A673 (cell line): Measurements from ENCODE around the gene VPS33A. TPM values are rescaled to one million over a fixed set of nuclear protein-coding genes. Genes with fewer than 3 reads are reported as not detected.

ENCODE experiments used
- BruUV-seq: library from RNA; stranded (reverse); fragments of 400-500 nt; replicated peaks from 2 replicates; lab custom pipeline; 2021; lab: Mats Ljungman, UMichigan
- CTCF ChIA-PET: fragments of 300-600 bp; sonication (Branson Sonifier 250); formaldehyde crosslinking; loops from one replicate; lab custom pipeline; 2022; ENCODE audit warnings: antibody characterized with exemption; lab: Charles Lee
- POLR2A ChIA-PET: fragments of 300-600 bp; sonication (Branson Sonifier 250); formaldehyde crosslinking; loops from one replicate; lab custom pipeline; 2022; ENCODE audit warnings: antibody characterized with exemption; ENCODE audit not compliant: low non-redundant PET; lab: Charles Lee
- DNase-seq: peaks from one replicate; pipeline ENCODE4 v3.0.0-alpha.2; 2015; ENCODE audit warnings: low spot score
- H3K27ac ChIP-seq: fragments of 200-600 bp; sonication (generic); 2 replicates; pipeline ENCODE4 v1.5.1; 2016; ENCODE audit warnings: mixed run types, low read depth, mild to moderate bottlenecking, mixed read lengths, antibody characterized with exemption, low read length; ENCODE audit not compliant: poor library complexity, severe bottlenecking
- H3K27me3 ChIP-seq: fragments of 200-600 bp; sonication (generic); replicated peaks from 2 replicates; pipeline ENCODE4 v1.6.1; 2017; ENCODE audit warnings: mixed run types, low read depth, mild to moderate bottlenecking, mixed read lengths, antibody characterized with exemption, low read length; ENCODE audit not compliant: insufficient read depth, poor library complexity
- H3K36me3 ChIP-seq: fragments of 200-600 bp; sonication (generic); 2 replicates; pipeline ENCODE4 v1.6.1; 2016; ENCODE audit warnings: mixed run types, mild to moderate bottlenecking, mixed read lengths, antibody characterized with exemption, low read length; ENCODE audit not compliant: insufficient read depth, poor library complexity, severe bottlenecking
- H3K4me1 ChIP-seq: fragments of 200-600 bp; sonication (generic); 2 replicates; pipeline ENCODE4 v1.6.1; 2017; ENCODE audit warnings: mixed run types, mild to moderate bottlenecking, mixed read lengths, antibody characterized with exemption, low read length; ENCODE audit not compliant: insufficient read depth, poor library complexity, severe bottlenecking
- H3K4me3 ChIP-seq: fragments of 200-600 bp; sonication (generic); 2 replicates; pipeline ENCODE4 v1.5.1; 2016; ENCODE audit warnings: low read depth, mixed run types, mild to moderate bottlenecking, mixed read lengths, low read length; ENCODE audit not compliant: poor library complexity, severe bottlenecking
- H3K9me3 ChIP-seq: fragments of 200-600 bp; sonication (generic); 2 replicates; pipeline ENCODE4 v1.6.1; 2016; ENCODE audit warnings: mixed run types, low read depth, mild to moderate bottlenecking, mixed read lengths, antibody characterized with exemption, low read length; ENCODE audit not compliant: poor library complexity, severe bottlenecking
- CTCF ChIP-seq: fragments of 300-800, 200-600 bp; sonication (generic); conservative IDR thresholded peaks from 2 replicates; pipeline ENCODE4 v1.5.1; 2017; ENCODE audit warnings: low read depth, mild to moderate bottlenecking, antibody characterized with exemption, low read length, moderate library complexity, mixed read lengths
- EZH2 ChIP-seq: fragments of 200-600 bp; sonication (generic); IDR thresholded peaks from 2 replicates; pipeline ENCODE4 v1.6.1; 2017; ENCODE audit warnings: borderline replicate concordance, low read depth, mild to moderate bottlenecking, mixed read lengths, antibody characterized with exemption, low read length; ENCODE audit not compliant: poor library complexity, severe bottlenecking
- intact Hi-C: fragments of 100-400 bp; cut with micrococcal nuclease; formaldehyde crosslinking; loops from one replicate; pipeline ENCODE4 v1.10.0; 2022; ENCODE audit not compliant: unreplicated experiment
- total RNA-seq: library from RNA; stranded (reverse); gene quantifications from 2 replicates; pipeline ENCODE4 v1.2.3, GENCODE V29; 2021

The VPS33A gene
- total RNA-seq, 1 experiment from 2014 or later = 35.3 TPM

- Histone ChIP-seq H3K27ac (no peak overlapping the region), H3K36me3 (no peaks in the 10 kb centered on the region), H3K4me1 (no peaks in the 10 kb centered on the region), H3K9me3 (no peaks in the 10 kb centered on the region), H3K4me3 (no peak overlapping the region), H3K27me3 (no peaks in the 10 kb centered on the region)
- intact Hi-C loops = no loop called here
- ChIA-PET POLR2A (no interaction called here), CTCF (no interaction called here)
- BruUV-seq = no TSS peak
- no peak for TF ChIP-seq CTCF
- no peak for TF ChIP-seq EZH2
- no peak for DNase-seq
Measured at GRCh38 chr12:122244565-122245371, 21.5 kb downstream of the VPS33A start.

- H3K27me3 ChIP-seq = no peaks in the 10 kb centered on the region
- DNase-seq = no peak
- TF ChIP-seq EZH2 = no peak
- no peak for TF ChIP-seq CTCF
- POLR2A ChIA-PET = no interaction called here
- CTCF ChIA-PET = no interaction called here
- no peak overlapping the region for H3K4me3 ChIP-seq
- no peaks in the 10 kb centered on the region for H3K36me3 ChIP-seq
- H3K4me1 ChIP-seq = no peaks in the 10 kb centered on the region
- no peak overlapping the region for H3K27ac ChIP-seq
- H3K9me3 ChIP-seq = no peaks in the 10 kb centered on the region
- intact Hi-C loops = no loop called here
- BruUV-seq = no TSS peak
Measured at GRCh38 chr12:122243965-122244364, 22.3 kb downstream of the VPS33A start.

GRCh38 chr12:122238861-122239260 lies 27.4 kb downstream of the VPS33A start:
- Histone ChIP-seq H3K36me3 (no peaks in the 10 kb centered on the region), H3K4me3 (no peak overlapping the region), H3K27ac (no peak overlapping the region), H3K27me3 (no peaks in the 10 kb centered on the region), H3K4me1 (no peaks in the 10 kb centered on the region), H3K9me3 (no peaks in the 10 kb centered on the region)
- no peak for DNase-seq
- BruUV-seq = no TSS peak
- no peak for TF ChIP-seq EZH2
- no peak for TF ChIP-seq CTCF
- ChIA-PET POLR2A (no interaction called here), CTCF (no interaction called here)
- intact Hi-C loops = no loop called here
